Measurements from ENCODE around the gene TSPEAR.

The TSPEAR gene

DNA sequence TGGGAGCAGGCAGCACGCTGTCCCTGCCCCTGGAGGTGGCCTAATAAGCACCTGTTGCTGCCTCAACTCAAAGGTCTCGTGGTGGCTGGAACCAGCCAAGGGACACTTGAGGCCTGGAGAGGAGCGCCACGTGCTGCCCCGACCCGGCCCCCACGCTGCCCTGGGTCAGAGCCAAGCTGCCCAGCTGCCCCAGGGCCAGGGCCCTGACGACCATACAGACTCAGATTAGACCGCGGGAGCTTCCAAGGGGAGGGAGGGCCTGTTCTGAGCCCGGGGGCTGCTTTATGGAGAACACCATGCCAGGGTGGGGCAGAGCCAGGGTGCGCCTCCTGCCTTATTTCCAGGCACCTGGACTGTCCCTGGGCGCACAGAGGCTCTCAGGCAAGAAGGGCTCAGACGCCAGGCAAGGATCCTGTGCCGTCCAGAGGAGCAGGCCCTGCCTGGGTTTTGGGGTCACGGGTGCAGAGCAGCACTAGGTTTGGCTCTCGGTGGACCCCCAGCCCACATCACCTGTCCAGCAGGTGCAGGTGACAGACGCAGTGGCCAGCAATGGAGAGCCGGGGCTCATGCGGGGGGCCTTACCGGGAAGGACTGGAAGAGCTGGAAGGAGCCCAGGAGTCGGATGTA lies 190.0 kb downstream of the TSPEAR start:
- no peaks in the 10 kb centered on the region for H3K9me3 ChIP-seq
- no peak overlapping the region for H3K4me3 ChIP-seq (ENCODE audit: low read depth in 1 of 2, low read length in 1 of 2)
- H3K27ac ChIP-seq, result no peak overlapping the region
- H3K4me1 ChIP-seq (ENCODE audit: control insufficient read depth in 1 of 2, insufficient read depth in 1 of 2, low read depth in 1 of 2, low read length in 1 of 2), result peaks cover 0 to 8% of the 10 kb centered on the region in 2 experiments
- H3K27me3 ChIP-seq, result no peaks in the 10 kb centered on the region
- TF ChIP-seq CTCF (IDR thresholded peaks at IDR 0.05), result no peak
- H3K36me3 ChIP-seq, result no peaks in the 10 kb centered on the region

DNA sequence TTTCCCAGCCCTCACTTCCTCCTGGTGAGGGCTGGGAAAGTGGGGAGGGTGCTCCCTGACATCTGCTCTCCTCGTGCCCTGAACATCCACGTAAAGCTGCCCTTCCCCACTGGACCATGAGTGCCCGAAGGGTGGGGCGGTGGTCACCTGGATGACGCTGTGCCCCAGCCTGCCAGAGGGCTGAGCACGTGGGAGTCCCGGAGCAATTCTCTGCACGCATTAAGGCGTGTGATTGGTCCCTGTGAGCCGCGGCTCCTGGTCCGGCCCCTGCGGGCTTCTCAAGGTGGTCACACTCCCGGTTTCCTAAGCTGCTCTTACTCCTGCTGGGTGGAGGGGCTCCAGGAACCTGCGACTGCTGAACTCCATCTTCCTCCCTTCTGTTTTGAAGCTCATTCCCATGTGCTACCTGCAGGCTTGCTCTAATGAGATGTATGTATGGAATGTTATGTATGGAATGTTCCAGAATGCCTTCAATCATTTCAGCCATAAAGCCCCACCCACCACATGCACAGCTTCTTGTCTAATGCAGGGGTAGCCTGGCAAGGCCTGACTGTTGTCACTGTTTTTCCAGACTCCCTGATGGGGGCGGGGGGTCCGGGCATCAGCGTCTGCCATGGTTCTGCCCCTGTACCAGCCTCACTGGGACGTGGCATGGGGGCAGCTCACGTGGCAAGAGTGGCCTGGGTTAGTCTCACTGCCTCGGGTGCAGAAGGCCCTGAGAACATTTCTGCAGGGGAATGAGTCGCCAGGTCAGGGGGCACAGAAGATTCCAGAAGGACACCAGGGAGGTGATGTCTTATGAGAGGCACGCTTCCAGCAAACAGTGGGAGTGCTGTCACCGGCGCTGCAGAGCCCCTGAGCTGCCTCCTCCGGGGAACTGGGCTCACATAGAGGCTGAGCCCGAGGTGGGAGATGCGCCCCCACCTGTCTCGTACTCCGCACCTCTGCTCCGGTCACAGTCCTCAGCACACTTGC lies 190.8 kb downstream of the TSPEAR start:
- H3K27ac ChIP-seq, result no peak overlapping the region
- H3K27me3 ChIP-seq, result no peaks in the 10 kb centered on the region
- TF ChIP-seq CTCF (IDR thresholded peaks at IDR 0.05), result no peak
- H3K4me3 ChIP-seq (ENCODE audit: low read depth in 1 of 2, low read length in 1 of 2), result no peak overlapping the region
- H3K36me3 ChIP-seq, result no peaks in the 10 kb centered on the region
- peaks cover 2 to 16% of the 10 kb centered on the region in 2 experiments for H3K4me1 ChIP-seq (ENCODE audit: control insufficient read depth in 1 of 2, insufficient read depth in 1 of 2, low read depth in 1 of 2, low read length in 1 of 2)
- no peaks in the 10 kb centered on the region for H3K9me3 ChIP-seq

GRCh38 chr21:44519346-44520325 lies 191.7 kb downstream of the TSPEAR start:
- no peak for TF ChIP-seq CTCF (IDR thresholded peaks at IDR 0.05)
- Histone ChIP-seq H3K4me3 (ENCODE audit: low read depth in 1 of 2, low read length in 1 of 2) (no peak overlapping the region), H3K36me3 (no peaks in the 10 kb centered on the region), H3K27me3 (no peaks in the 10 kb centered on the region), H3K27ac (no peak overlapping the region), H3K4me1 (ENCODE audit: control insufficient read depth in 1 of 2, insufficient read depth in 1 of 2, low read depth in 1 of 2, low read length in 1 of 2) (peaks cover 11 to 26% of the 10 kb centered on the region in 2 experiments), H3K9me3 (no peaks in the 10 kb centered on the region)

- no peak for TF ChIP-seq CTCF (IDR thresholded peaks at IDR 0.05)
- no peaks in the 10 kb centered on the region for H3K9me3 ChIP-seq
- peaks cover 21 to 35% of the 10 kb centered on the region in 2 experiments for H3K4me1 ChIP-seq (ENCODE audit: control insufficient read depth in 1 of 2, insufficient read depth in 1 of 2, low read depth in 1 of 2, low read length in 1 of 2)
- no peak overlapping the region for H3K4me3 ChIP-seq (ENCODE audit: low read depth in 1 of 2, low read length in 1 of 2)
- H3K27me3 ChIP-seq, result no peaks in the 10 kb centered on the region
- H3K36me3 ChIP-seq, result no peaks in the 10 kb centered on the region
- H3K27ac ChIP-seq, result no peak overlapping the region
Observed at GRCh38 chr21:44518686-44519085, 192.7 kb downstream of the TSPEAR start.

All from neutrophil (primary cell).